Omental fat pad (tissue), 4 donors: ENCODE data around the gene RAX2. TPM values are rescaled to one million over a fixed set of nuclear protein-coding genes. Genes with fewer than 3 reads are reported as not detected.

Experiments used
- ATAC-seq: fragments of 150-250 bp; one replicate; pipeline ENCODE4 v1.9.1; 2016; ENCODE audit warnings: mild to moderate bottlenecking, moderate library complexity; ENCODE audit not compliant: low FRiP score
- DNase-seq: peaks from one replicate; pipeline ENCODE4 v3.0.0-alpha.2; 2019; ENCODE audit warnings: low spot score
- total RNA-seq, 4 donors: library from RNA; depleted of rRNA; stranded (reverse); fragments of >200 nt; gene quantifications; one replicate each; pipeline ENCODE4 v1.1.0, GENCODE V29; 2016
- TF ChIP-seq, protein P1 (sequence below), 3 donors: fragments of 450-650 bp; IDR thresholded peaks; one replicate each; pipeline ENCODE4 v1.5.1; 2016 to 2017; ENCODE audit warnings: antibody characterized with exemption in 3 of 3, mild to moderate bottlenecking in 3 of 3, moderate library complexity in 2 of 3

The RAX2 gene
- total RNA-seq, 4 donors from 2014 or later = 0.19 TPM; not detected in 3

DNA sequence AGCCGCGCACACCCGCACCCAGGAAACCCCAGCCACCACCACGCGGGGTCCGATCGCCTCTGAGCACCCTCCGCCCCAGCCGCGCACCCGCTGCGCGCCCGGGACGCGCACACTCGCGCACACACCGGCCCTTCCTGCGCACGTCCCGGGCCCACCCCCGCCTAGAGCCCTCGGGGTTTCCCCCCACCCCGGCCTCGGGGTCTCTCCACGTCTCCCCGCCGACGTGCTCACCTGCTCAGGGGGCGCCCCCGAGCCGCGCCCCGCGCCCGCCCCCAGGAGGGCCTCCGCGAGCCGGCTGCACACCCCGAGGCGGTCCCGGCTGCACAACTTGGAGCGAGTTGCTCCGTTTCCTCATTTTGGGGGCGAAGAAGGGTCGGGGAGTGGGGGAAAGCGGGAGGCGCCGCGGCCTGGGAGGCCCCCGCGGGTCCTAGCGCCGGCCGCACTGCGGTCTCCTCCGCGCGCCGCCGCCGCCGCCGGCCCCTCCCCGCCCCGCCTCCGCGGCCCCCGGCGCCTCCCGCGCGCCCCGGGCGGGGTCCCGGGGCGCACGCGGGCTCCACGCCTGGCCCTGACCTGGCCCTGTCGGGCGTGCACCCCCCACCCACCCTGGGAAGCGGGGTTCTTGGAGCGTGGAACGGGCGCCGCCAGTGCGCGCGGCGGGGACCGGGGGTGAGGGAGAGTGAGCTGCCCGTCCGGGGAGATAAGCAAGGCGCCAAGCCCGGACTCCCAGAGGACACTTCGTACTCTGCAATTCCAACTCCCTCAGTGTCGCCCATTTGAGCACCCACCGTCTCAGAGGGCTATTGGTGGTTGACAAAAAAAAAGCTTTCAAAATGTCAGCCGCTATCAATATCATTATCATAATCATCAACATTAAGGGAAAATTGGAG, 14.2 kb upstream of the RAX2 start, which contains the start of gene MATK:
TSS of gene MATK (minus strand) at position 444 of the 887 bp plus-strand sequence. CDS start 1,246 bp downstream, outside the sequence.
- no peak for ATAC-seq
- TF ChIP-seq, protein P1, sequence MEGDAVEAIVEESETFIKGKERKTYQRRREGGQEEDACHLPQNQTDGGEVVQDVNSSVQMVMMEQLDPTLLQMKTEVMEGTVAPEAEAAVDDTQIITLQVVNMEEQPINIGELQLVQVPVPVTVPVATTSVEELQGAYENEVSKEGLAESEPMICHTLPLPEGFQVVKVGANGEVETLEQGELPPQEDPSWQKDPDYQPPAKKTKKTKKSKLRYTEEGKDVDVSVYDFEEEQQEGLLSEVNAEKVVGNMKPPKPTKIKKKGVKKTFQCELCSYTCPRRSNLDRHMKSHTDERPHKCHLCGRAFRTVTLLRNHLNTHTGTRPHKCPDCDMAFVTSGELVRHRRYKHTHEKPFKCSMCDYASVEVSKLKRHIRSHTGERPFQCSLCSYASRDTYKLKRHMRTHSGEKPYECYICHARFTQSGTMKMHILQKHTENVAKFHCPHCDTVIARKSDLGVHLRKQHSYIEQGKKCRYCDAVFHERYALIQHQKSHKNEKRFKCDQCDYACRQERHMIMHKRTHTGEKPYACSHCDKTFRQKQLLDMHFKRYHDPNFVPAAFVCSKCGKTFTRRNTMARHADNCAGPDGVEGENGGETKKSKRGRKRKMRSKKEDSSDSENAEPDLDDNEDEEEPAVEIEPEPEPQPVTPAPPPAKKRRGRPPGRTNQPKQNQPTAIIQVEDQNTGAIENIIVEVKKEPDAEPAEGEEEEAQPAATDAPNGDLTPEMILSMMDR (IDR thresholded peaks at IDR 0.05) = no peak
- no peak for DNase-seq

DNA sequence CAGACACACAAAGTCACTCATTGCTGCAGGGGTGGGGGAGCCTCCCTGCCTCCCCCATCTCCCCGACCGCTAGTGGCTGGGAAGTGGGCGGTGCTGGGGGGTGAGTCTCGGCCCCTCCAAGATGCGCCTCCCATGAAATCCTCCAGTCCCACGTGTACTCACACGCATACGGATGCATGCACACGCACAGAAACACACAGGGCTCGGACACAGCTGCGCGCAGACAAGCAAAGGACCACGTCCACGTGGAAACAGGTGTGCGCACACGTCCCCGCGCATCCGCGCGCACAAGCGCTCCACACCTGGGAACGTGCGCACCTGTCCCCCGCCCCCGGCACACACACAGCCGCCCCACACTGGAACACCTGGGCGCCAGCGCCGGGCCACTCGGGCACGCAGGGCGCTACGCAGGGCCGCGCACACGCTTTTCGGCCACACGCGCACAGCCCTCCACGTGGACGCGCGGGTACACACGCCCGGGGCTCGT, 13.5 kb upstream of the RAX2 start:
- ATAC-seq = no peak
- no peak for DNase-seq
- TF ChIP-seq, protein P1 (IDR thresholded peaks at IDR 0.05) = no peak

DNA sequence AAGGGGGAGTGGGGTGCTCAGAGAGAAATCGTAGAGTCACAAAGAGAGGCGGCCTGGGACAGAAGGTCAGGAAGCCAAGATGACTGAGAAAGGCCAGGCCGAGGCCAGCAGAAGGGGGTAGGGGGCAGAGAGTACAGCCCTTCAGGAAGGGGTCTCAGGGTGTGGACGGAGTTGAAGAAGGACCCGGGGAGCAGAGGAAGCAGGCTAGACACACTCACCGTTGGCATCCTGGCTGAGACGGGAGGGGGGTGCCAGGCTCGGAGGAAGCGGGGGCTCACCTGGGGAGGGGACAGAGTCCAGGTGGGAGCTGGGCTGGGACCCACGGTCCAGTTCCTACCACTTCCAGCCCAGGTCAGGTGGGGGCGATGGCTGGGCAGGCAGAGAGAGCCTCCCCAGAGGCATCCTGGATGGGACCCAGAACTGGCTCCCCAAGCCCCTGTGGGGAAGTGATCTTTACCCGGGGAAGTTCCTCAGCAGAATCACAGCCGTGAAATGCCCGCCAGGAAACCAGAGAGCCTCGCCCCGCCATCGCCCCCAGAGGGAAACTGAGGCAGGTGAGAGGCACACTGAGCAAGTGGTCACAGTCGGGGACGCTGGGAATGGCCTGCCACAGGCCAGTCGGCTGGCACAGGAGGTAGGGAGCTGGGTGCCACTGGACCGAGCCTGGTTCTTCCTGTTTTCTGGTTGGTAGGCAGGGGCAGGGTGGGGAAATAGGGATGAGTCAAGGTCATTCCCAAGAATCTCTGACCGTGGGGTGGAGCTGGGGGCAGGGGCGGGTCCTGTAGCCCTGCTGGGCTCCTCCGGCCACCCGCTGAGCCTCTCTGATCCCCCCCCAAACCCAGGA, 12.8 kb upstream of the RAX2 start:
- DNase-seq (no peak), ATAC-seq (no peak)
- TF ChIP-seq, protein P1 (IDR thresholded peaks at IDR 0.05) = no peak

DNA sequence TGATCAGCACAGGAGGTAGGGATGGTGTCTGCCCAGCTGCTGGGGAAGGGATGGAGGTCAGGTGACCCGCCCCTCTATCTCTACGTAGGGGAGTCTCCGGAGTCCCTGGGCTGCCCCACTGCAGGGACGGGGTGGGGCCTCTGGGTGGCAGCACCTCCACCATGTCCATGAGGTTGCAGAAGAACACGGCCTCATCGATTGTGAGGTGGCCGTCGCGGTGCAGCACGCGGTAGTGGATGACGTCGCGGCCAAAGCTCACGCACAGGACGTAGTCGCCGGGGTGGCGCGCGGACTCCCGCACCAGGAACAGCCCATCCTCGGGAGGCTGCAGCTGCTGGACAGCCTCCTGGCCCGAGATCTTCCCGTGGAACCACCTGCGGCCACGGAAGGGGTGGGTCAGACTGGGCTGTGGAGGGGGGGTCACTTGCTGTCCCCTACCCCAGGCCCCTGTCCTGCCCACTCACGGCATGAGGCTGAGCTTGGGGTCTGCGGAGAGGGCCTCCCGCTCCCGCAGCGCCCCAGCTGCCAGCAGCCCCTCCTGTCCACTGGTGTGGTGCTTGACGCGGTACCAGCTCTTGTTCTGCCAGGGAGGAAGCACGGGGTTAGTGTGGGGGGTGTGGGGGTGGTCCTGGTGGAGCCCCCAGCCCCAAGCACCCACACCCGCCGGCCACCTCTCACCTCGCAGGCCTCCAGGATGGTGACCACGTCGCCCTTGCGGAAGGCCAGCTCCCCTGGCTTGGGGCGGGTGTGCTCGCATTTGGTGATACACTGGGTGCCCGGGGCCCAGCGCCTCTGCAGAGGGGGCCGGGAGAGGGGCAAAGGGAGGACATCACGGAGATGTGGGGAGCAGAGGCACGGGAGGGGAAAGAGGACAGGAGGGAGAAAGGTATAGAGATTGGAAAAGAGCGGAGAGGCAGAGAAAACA, 11.9 kb upstream of the RAX2 start:
- no peak for DNase-seq
- ATAC-seq = no peak
- TF ChIP-seq, protein P1 (IDR thresholded peaks at IDR 0.05) = no peak

DNA sequence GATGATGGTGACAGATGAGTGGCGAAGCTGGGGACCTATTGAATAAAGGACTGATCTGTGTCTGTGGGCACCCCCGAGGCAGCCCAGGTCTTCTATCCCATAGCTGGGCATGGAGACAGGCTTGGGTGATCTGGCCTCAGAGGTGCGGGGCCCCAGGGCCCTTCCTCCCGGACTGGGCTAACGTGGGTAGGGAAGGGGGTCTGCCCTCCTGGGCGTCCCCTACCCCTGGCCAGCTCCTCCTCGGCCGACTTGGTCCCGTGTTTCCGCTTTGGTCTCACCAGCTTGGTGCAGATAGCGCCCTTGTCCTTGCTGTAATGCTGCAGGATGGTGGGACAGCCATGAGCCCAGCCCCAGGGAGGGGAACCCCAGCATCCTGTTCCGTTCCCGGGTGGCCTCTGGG, 10.9 kb upstream of the RAX2 start:
- TF ChIP-seq, protein P1 (IDR thresholded peaks at IDR 0.05) = no peak
- ATAC-seq (no peak), DNase-seq (no peak)

DNA sequence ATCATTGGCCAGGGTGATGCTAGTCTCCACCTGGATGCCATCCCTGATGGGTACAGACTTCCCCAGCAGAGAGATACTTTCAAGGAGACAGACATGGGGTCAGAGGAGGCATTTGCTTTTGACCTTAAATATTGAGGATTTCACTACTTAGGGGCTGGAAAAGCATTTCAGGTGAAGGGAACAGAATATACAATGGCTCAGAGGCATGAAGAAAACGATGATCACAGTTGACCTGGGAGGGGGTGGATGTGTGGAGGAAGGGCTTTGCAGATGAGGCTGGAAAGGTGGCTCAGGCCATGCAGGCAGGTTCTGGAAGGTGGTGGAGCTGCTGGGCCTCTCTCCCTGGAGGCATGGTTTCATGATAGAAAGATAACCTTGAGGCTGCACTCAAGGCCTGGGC, 10.3 kb upstream of the RAX2 start:
- TF ChIP-seq, protein P1 (IDR thresholded peaks at IDR 0.05) = no peak
- no peak for DNase-seq
- ATAC-seq = no peak
